ENCODE data around the gene TFDP2. TPM values are rescaled to one million over a fixed set of nuclear protein-coding genes. Genes with fewer than 3 reads are reported as not detected.

The TFDP2 gene
- total and polyA plus RNA-seq, 2 of the 8 experiments (the other 6 are each of a cell fraction or from before 2014, with no cell fraction given), result 41.1 to 119 TPM

- WGBS, 2 experiments (ENCODE audit: extremely low coverage in 1 of 2, insufficient coverage in 1 of 2, insufficient read length in 1 of 2, insufficient replicate concordance in 2 of 2, low coverage in 1 of 2, low lambda C conversion rate in 2 of 2, missing lambda C conversion rate in 1 of 2), result 92% methylated on average over 3 of the region's 3 CpGs; no CpG with 5 or more reads in 1 of the 2 experiments
- no peak for TF ChIP-seq RXRA (IDR thresholded peaks at IDR 0.05; ENCODE audit: insufficient read depth, low read depth, low read length)
- no peak for TF ChIP-seq SP2 (IDR thresholded peaks at IDR 0.05; ENCODE audit: low read length)
- TF ChIP-seq SP4 (IDR thresholded peaks at IDR 0.05; ENCODE audit: low read length), result no peak
- TF ChIP-seq POLR2A (IDR thresholded peaks at IDR 0.05; ENCODE audit: control extremely low read depth in 1 of 2, low read depth in 2 of 2, low read length in 2 of 2), result no peak
- TF ChIP-seq GABPA (IDR thresholded peaks at IDR 0.05; ENCODE audit: borderline replicate concordance, insufficient read depth, low read length), result no peak
- no peak for TF ChIP-seq RAD21 (IDR thresholded peaks at IDR 0.05 in 1 of 2, conservative IDR thresholded peaks at IDR 0.05 in 1 of 2; ENCODE audit: low read depth in 2 of 2, low read length in 2 of 2)
- TF ChIP-seq YY1 (IDR thresholded peaks at IDR 0.05; ENCODE audit: low read depth, low read length), result no peak
- TF ChIP-seq CBX8 (IDR thresholded peaks at IDR 0.05; ENCODE audit: borderline replicate concordance, low read depth, low read length), result no peak
- no peak for TF ChIP-seq TAF7 (optimal IDR thresholded peaks at IDR 0.05; ENCODE audit: borderline replicate concordance, low read depth, low read length)
- Histone ChIP-seq H3K27ac (ENCODE audit: low read depth, low read length) (no peak overlapping the region), H3K79me2 (ENCODE audit: control insufficient read depth in 1 of 2, insufficient read depth in 2 of 2, low read length in 2 of 2) (no peaks in the 10 kb centered on the region), H4K5ac (ENCODE audit: insufficient read length, low read depth, low read length) (no peak overlapping the region), H3K79me1 (ENCODE audit: low read depth, low read length) (no peaks in the 10 kb centered on the region), H2BK120ac (replicated peaks; ENCODE audit: low read depth, low read length) (no peak overlapping the region), H3K9ac (replicated peaks in 1 of 4; ENCODE audit: extremely low read depth in 1 of 4, low read depth in 3 of 4, low read length in 3 of 4) (no peak overlapping the region), H4K8ac (ENCODE audit: extremely low read depth, insufficient read depth, low read length) (no peak overlapping the region), H3K36me3 (ENCODE audit: control insufficient read depth in 2 of 4, insufficient read depth in 4 of 4, low read length in 3 of 4) (no peaks in the 10 kb centered on the region), H3K4me1 (replicated peaks in 1 of 4; ENCODE audit: control insufficient read depth in 3 of 4, insufficient read depth in 4 of 4, low read length in 3 of 4) (no peaks in the 10 kb centered on the region), H3K23ac (ENCODE audit: insufficient read length) (no peak overlapping the region), H4K20me1 (replicated peaks in 1 of 2; ENCODE audit: control insufficient read depth in 1 of 2, insufficient read depth in 2 of 2, low read length in 2 of 2) (no peaks in the 10 kb centered on the region), H2BK5ac (ENCODE audit: low read depth, low read length) (no peak overlapping the region), H2BK20ac (ENCODE audit: low read length) (no peak overlapping the region), H2BK15ac (ENCODE audit: low read length) (no peak overlapping the region), H2AK5ac (ENCODE audit: low read depth, low read length) (no peak overlapping the region), H2BK12ac (ENCODE audit: low read depth, low read length) (no peak overlapping the region), H3K4me2 (ENCODE audit: insufficient read depth in 1 of 2, low read depth in 2 of 2, low read length in 2 of 2) (no peak overlapping the region), H3K23me2 (ENCODE audit: low read depth, low read length) (no peaks in the 10 kb centered on the region), H3K4ac (replicated peaks; ENCODE audit: insufficient read length, low read depth, low read length) (no peak overlapping the region), H3K56ac (replicated peaks; ENCODE audit: insufficient read length, low read depth, low read length) (no peak overlapping the region), H3K9me3 (ENCODE audit: insufficient read depth in 2 of 2, low read depth in 1 of 2, low read length in 1 of 2) (no peaks in the 10 kb centered on the region), H3K18ac (ENCODE audit: extremely low read depth, low read length) (no peak overlapping the region), H2AFZ (ENCODE audit: low read length) (no peak overlapping the region), H3K4me3 (ENCODE audit: extremely low read depth in 1 of 4, insufficient read depth in 2 of 4, low read depth in 3 of 4, low read length in 4 of 4) (no peak overlapping the region), H4K91ac (replicated peaks; ENCODE audit: insufficient read length, low read length) (no peak overlapping the region), H3K27me3 (replicated peaks in 1 of 4; ENCODE audit: control insufficient read depth in 3 of 4, extremely low read depth in 1 of 4, insufficient read depth in 3 of 4, low read length in 3 of 4) (no peaks in the 10 kb centered on the region; a peak in 1 of 7 replicates), H3K14ac (ENCODE audit: insufficient read length) (no peak overlapping the region)
- FAIRE-seq (no peak), DNase-seq (ENCODE audit: low read depth in 1 of 2, low spot score in 2 of 2) (no peak)
- ChIA-PET POLR2A (ENCODE audit: partially characterized antibody) (interaction anchor here (0.6 kb wide), 1 partner anchor 90 kb away, joined by 3 read pairs; no protein-coding TSS in a partner anchor), CTCF (ENCODE audit: partially characterized antibody) (interaction anchor here (0.6 to 1.2 kb wide), 3 partner anchors 10 to 31 kb away, joined by 3 to 6 read pairs (median 4); partner anchors contain the start of gene TFDP2)
Observed at GRCh38 chr3:142118911-142119310, 30.4 kb downstream of the TFDP2 start.

All from H1 (cell line).